Hepatic stellate cell (primary cell): Measurements from ENCODE around the gene MRFAP1.

Source experiments
- DNase-seq: peaks from one replicate; pipeline ENCODE4 v3.0.0; 2011; ENCODE audit warnings: low spot score

The MRFAP1 gene

DNA sequence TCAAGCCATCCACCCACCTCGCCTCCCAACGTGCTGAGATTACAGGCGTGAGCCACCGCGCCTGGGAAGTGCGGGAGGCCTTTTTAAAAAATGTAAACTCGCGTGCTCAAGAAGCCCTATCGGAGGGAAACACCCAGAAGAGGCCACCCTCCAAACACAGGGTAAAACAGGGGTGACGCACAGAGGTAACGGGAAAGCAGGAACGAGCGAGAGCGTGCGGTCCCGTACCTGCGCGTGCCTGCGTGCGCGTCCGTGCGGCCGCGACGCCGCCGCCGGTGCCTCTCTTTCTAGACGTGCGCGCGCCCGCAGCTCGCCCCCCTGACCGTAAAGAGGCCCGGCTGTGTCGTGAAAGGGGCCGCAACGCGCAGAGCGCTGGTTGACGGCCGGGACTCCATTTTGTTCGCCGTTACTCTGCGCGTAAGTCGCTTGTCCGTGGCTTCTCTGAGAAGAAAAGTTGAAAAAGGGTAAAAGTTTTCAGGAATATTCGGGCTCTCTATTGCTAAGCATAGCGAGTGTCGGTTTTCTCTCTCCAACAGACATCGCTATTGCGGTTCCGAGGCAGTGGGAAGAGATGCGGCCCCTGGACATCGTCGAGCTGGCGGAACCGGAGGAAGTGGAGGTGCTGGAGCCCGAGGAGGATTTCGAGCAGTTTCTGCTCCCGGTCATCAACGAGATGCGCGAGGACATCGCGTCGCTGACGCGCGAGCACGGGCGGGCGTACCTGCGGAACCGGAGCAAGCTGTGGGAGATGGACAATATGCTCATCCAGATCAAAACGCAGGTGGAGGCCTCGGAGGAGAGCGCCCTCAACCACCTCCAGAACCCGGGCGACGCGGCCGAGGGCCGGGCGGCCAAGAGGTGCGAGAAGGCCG lies at the start of gene MRFAP1:
TSS of gene MRFAP1 (plus strand) at position 394 of the 872 bp plus-strand sequence. CDS start at position 572, 178 bp downstream.
- peak; percentile 95 for DNase-seq

DNA sequence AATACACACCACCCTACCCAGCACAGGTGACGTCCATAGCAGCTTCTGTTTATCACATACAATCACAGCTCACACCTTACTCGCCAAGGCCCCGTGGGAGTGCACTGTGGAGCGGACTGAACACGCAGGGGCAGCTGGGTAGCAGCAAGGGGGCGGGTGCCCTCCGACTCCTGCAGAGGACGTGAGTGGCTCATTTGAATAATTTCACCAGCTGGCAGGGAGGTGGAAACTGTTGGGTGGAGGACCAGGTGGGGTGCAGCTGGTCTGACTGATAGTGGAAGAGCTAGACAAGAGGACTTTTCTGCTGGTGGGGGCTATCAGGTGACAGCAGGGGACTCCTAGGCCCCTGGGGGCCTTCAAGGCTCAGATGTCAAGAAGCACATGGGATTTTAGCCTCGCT lies 49.2 kb upstream of the MRFAP1 start:
- DNase-seq = no peak

- no peak for DNase-seq
These were observed 48.7 kb upstream of the MRFAP1 start for GRCh38 chr4:6591781-6592180.

GRCh38 chr4:6592804-6593563 lies 47.5 kb upstream of the MRFAP1 start:
- no peak for DNase-seq

GRCh38 chr4:6594341-6594740 lies 46.1 kb upstream of the MRFAP1 start:
- DNase-seq = no peak

- no peak for DNase-seq
These were observed 45.6 kb upstream of the MRFAP1 start for GRCh38 chr4:6594826-6595355.

- no peak for DNase-seq
These were observed 44.5 kb upstream of the MRFAP1 start for GRCh38 chr4:6595897-6596537.

DNA sequence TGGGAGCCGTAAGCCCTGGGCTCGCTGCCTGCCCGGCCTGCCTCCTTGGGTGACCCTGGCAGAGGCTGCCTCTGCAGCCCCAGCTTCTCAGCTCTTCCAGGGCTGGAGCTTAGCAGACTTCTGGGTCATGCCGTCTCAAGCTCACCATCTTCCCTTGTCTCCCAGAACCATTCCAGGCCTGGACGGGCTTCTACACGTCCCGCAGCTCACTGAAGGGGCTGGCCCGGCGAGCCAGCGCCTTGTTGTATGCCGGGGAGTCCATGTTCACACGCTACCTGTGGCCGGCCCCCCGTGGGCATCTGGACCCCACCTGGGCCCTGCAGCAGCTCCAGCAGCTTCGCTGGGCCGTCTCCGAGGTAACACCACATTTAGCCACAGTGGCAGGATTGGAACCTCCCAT lies 43.5 kb upstream of the MRFAP1 start:
- no peak for DNase-seq

- no peak for DNase-seq
These were observed 42.4 kb upstream of the MRFAP1 start for GRCh38 chr4:6598127-6598526.

DNA sequence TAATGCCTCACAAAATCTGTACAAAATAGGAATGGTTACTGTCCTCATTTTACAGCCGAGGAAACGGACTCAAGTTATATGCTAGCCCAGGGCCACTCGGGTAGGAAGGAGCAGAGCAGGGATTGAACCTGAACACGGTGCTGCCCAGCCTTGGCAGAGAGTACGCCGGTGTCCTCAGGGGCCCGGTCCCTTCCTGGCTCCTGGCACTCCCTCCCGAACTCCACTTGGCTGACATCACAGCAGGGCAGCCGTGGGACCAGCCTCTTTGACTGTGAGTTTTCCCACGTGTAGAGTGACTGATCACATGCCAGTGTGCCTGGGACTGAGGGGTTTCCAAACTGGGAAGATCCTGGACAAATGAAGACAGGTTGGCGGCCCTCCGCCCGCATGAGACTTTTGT lies 41.8 kb upstream of the MRFAP1 start:
- DNase-seq = no peak

DNA sequence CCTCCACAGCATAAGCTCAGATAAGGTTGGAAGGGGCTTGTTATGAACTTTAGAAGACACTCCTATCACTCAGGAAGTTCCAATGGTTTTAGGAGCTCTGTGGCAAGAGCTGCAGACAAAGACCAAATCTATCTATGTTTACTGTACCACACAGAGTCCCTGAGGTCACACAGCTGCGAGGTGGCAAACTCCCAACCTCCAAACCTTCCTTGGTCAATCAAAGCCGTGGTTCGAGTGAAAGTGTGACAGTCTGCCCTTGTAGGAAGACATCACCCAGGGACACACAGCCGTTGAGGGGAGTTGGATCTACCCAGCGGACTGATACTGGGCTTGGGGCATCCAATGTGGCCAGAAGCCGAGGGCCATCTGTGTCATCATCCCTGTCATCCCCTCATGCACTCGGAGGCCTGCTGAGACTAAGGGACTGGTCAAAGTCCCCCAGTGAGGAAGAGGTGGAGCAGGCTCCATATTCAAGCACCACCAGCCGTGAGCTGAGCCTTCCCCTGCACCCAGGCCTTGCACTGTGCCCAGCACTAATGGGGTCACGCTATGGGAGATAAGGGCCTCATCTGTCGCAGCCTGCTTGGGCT lies 38.7 kb upstream of the MRFAP1 start:
- DNase-seq = no peak

GRCh38 chr4:6602289-6602688 lies 38.2 kb upstream of the MRFAP1 start:
- DNase-seq = no peak

DNA sequence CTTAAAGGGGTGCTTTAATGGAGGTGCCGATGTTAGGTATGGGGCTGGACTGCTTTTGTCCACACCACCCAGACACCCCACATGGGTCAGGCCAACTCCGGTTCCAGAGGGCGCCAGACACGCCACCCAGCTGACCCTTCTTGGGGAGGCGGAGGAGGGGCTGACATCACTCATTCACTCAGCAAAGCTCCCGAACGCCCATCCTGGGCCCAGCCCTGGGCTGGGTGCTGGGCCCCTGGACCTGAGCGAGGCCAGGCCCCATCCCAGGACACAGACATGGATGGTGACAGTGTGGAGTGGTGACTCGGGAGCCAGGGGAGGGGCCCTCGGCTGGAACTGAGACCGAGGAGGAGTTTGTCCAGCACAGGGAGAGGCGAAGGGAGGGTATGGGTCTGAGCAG lies 37.4 kb upstream of the MRFAP1 start:
- no peak for DNase-seq

- DNase-seq = no peak
These were observed 35.4 kb upstream of the MRFAP1 start for GRCh38 chr4:6605114-6605513.

DNA sequence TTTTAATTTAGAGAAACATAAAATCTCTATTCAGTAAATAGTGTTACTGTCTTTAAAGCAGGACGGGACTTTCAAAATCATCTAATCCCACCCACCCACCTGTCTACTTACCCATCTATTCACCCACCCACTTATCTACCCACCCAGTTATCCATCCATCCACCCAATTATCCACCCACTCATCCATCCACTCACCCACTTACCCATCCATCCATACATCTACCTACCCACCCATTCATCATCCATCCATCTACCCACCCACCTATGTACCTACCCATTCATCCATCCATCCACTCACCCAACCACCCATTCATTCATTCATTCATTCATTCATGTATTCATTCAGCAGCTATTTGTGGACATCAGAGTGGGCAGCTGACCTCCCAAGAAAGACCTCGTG lies 34.9 kb upstream of the MRFAP1 start:
- DNase-seq = no peak

- DNase-seq = no peak
These were observed 33.8 kb upstream of the MRFAP1 start for GRCh38 chr4:6606465-6607235.

- no peak for DNase-seq
These were observed 33.0 kb upstream of the MRFAP1 start for GRCh38 chr4:6607368-6608055.

DNA sequence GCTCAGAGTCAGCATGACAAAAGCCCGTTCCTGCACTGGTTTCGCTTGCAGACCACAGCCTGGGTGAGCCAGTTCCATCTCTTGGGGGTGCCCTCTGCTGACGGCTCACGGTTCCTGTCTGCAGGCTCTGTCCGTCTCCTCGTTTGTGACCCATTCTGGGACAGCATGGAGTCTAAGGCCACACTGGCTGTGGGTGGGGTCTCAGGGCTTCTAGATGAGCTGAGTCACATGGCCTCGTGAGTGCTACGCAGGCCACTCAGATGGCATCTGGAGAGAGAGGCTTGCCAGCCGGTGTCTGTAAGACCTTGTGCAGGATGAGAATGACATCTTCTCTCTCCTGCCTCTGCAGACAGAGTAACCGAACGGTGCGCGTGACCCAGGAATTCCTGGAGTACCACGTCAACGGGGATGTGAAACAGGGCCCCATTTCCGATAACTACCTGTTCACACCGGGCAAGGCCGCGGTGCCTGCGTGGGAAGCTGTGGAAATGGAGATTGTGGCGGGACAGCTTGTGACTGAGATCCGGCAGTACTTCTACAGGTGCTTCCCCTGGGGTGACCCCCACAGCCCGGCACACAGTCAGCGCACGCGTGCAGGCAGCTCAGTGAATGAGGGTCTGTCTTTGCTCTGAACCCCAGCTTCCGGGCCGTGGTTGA lies 31.6 kb upstream of the MRFAP1 start:
- DNase-seq = no peak

DNA sequence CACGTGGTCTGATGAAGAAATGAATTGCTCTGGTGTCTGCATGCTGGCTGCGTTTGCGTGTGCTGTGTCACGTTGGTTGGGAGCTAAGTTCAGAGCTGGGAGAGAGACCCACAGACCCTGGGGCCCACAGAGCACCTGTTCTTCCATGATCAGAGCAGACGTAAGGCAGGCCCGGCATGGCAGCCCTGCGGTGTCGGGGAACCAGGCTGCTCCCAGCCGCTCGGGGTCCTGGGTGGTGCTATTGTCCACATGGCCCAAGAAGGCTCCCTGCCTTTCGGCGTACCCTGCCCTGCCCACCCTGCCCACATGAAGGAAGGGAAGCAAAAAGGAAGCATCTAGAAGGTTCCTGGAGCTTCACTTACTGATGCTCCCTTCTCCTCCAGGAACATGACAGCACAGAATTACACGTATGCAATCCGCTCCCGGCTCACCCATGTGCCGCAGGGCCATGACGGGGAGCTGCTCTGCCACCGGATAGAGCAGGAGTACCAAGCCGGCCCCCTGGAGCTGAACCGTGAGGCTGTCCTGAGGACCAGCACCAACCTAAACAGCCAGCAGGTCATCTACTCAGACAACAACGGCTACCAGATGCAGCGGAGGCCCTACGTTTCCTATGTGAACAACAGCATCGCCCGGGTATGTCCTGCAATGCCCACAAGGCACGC lies 30.9 kb upstream of the MRFAP1 start:
- DNase-seq = no peak
